ENCODE measurements around the gene STX7.
"Not testable (repeated sequence)": the region's sequence is repeated elsewhere in the genome, so short reads cannot be mapped to it uniquely, and the experiment has no call there.

Gene STX7

DNA sequence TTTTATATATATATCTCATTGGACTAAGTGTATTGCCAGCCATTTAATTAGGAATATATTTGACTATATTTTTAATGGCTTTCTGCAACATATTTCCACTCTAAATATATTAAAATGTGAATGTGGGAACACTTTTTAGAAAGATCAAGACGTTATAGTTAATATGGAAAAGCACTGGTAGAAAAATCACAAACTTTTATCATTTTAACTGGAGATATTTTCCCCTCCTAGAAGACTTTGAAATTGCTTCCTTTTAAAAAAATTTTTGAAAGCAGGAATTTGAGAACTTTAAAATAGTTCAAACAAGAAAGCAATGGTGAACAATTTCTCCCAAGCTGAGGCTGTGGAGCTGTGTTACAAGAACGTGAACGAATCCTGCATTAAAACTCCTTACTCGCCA is 25.1 kb upstream of the STX7 start, which contains the start of gene TAAR9:
TSS of gene TAAR9 (plus strand) at position 301 of the 400 bp plus-strand sequence. CDS start at position 314, 13 bp downstream.
- no peak within 1 kb of the TSS for H3K4me3 ChIP-seq (ENCODE audit: low read depth, low read length)
- DNase-seq (ENCODE audit: low read depth), result no peak
- TF ChIP-seq POLR2A (IDR thresholded peaks at IDR 0.05; ENCODE audit: extremely low read depth, insufficient read length) (no peak), MYC (IDR thresholded peaks at IDR 0.05; ENCODE audit: low read depth, low read length) (no peak)
- TF ChIP-seq, protein P1, sequence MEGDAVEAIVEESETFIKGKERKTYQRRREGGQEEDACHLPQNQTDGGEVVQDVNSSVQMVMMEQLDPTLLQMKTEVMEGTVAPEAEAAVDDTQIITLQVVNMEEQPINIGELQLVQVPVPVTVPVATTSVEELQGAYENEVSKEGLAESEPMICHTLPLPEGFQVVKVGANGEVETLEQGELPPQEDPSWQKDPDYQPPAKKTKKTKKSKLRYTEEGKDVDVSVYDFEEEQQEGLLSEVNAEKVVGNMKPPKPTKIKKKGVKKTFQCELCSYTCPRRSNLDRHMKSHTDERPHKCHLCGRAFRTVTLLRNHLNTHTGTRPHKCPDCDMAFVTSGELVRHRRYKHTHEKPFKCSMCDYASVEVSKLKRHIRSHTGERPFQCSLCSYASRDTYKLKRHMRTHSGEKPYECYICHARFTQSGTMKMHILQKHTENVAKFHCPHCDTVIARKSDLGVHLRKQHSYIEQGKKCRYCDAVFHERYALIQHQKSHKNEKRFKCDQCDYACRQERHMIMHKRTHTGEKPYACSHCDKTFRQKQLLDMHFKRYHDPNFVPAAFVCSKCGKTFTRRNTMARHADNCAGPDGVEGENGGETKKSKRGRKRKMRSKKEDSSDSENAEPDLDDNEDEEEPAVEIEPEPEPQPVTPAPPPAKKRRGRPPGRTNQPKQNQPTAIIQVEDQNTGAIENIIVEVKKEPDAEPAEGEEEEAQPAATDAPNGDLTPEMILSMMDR (IDR thresholded peaks at IDR 0.05; ENCODE audit: low read depth, low read length), result no peak
- TF ChIP-seq, protein P2, sequence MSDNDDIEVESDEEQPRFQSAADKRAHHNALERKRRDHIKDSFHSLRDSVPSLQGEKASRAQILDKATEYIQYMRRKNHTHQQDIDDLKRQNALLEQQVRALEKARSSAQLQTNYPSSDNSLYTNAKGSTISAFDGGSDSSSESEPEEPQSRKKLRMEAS (IDR thresholded peaks at IDR 0.05; ENCODE audit: low read depth, low read length), result no peak

DNA sequence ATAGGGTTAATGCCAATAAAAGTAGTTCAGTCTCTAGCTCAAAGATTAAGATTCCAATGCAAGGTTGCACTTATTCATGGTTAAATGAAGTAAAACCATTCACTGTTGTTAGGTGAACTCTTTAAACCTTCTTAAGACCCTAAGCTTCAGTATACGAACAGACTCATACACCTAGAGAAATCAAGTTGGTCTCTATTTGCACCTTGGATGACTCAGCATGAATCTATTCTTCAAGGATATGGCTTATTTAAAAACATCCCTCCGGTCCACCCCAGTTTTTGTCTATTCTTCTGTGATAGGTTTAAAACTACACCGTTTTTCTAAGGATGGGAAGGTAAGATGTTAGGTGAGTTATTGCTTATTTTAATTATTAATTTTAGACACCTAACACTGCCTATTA is 24.2 kb upstream of the STX7 start:
- no peak for TF ChIP-seq POLR2A (IDR thresholded peaks at IDR 0.05; ENCODE audit: extremely low read depth, insufficient read length)
- TF ChIP-seq, protein P1 (IDR thresholded peaks at IDR 0.05; ENCODE audit: low read depth, low read length), result no peak
- DNase-seq (ENCODE audit: low read depth), result no peak
- H3K4me3 ChIP-seq (ENCODE audit: low read depth, low read length), result no peak overlapping the region

DNA sequence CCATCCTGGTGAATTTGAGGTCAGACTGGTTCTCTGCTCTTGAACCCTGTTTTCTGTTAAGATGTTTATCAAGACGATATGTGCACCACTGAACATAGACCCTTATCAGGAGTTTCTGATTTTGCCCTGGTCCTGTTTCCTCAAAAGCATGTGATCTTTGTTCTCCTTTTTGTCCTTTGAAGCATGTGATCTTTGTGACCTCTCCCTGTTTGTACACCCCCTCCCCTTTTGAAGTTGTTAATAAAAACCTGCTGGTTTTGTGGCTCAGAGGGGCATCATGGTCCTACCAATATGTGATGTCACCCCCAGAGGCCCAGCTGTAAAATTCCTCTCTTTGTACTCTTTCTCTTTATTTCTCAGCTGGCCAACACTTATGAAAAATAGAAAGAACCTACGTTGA is 21.6 kb upstream of the STX7 start:
- DNase-seq (ENCODE audit: low read depth); H3K4me3 ChIP-seq (ENCODE audit: low read depth, low read length): not testable (repeated sequence)

DNA sequence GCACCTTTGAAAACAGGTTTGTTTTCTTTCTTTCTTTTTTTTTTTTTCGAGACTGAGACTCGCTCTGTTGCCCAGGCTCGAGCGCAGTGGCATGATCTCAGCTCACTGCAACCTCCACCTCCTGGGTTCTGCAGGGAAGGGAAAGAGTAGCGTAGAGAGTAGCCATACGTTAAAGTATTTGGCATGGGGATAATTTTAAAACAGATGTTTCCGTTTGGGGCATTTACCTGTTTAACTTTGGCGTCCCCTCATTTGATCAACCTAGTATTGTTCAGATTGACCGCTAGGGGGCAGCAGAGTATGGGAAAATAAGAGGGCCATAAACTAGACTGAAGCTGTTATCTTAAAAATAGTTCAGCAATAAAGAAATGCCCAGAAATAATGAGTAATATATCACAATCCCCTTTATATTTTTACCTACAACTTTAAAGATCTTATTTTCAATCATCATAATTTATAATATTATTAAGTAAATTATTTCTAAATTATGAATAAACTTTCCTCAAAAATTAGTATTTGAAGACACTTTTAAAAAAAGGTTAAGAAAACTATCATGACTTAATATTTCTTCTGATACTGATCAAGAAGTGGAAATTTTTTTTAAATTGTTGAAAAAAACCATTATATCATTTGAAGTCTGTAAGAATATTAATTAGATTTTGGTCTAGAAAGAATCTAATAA is 17.5 kb upstream of the STX7 start:
- TF ChIP-seq, protein P1 (IDR thresholded peaks at IDR 0.05; ENCODE audit: low read depth, low read length), result peak; percentile 69
- TF ChIP-seq, protein P2 (IDR thresholded peaks at IDR 0.05; ENCODE audit: low read depth, low read length), result no peak
- no peak overlapping the region for H3K4me3 ChIP-seq (ENCODE audit: low read depth, low read length)
- peak; percentile 76 for DNase-seq (ENCODE audit: low read depth)

DNA sequence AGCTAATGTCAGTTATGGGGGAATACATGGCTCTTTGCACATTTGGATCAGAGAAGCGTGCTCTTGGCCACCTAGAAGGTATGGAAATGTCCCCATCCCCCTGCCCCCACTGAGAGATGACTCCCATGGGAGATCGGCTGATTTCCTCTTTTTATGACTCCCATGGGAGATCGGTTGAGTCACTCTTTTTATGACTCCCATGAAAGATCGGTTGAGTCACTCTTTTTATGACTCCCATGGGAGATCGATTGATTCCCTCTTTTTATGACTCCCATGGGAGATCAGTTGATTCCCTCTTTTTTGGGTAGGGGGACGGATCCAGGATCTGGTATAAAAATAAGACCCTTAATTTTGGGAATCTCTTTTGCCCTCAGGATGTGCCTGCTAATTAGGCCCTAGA is 14.9 kb upstream of the STX7 start:
- TF ChIP-seq, protein P2 (IDR thresholded peaks at IDR 0.05; ENCODE audit: low read depth, low read length), result no peak
- TF ChIP-seq, protein P1 (IDR thresholded peaks at IDR 0.05; ENCODE audit: low read depth, low read length), result no peak
- TF ChIP-seq MYC (IDR thresholded peaks at IDR 0.05; ENCODE audit: low read depth, low read length), result no peak
- TF ChIP-seq POLR2A (IDR thresholded peaks at IDR 0.05; ENCODE audit: extremely low read depth, insufficient read length), result no peak
- H3K4me3 ChIP-seq (ENCODE audit: low read depth, low read length), result no peak overlapping the region
- DNase-seq (ENCODE audit: low read depth), result peak; percentile 68

DNA sequence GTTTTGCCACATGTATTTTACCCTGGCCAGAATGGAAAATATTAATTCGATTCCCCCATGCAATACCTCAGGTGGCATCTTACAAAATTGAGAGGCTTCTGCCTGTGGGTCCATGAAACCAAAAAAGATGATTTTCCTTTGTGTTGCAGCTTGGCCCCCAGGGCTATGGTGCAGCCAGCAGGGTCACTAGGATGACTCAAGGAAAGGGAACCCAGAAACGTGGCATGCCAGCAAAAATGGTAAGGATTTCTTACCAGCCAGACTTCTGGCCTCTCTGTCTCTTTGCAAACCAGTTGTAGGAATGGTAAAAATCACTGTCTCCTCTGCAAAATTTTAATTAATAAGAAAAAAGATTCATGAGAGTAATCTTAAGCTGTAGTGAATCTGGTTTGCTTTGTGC is 13.5 kb upstream of the STX7 start:
- no peak for DNase-seq (ENCODE audit: low read depth)
- TF ChIP-seq POLR2A (IDR thresholded peaks at IDR 0.05; ENCODE audit: extremely low read depth, insufficient read length), result no peak
- TF ChIP-seq, protein P1 (IDR thresholded peaks at IDR 0.05; ENCODE audit: low read depth, low read length), result no peak
- TF ChIP-seq, protein P2 (IDR thresholded peaks at IDR 0.05; ENCODE audit: low read depth, low read length), result no peak
- TF ChIP-seq MYC (IDR thresholded peaks at IDR 0.05; ENCODE audit: low read depth, low read length), result no peak
- H3K4me3 ChIP-seq (ENCODE audit: low read depth, low read length), result no peak overlapping the region
